ENCODE results near the gene ALPP.
"Not testable (repeated sequence)": the region's sequence is repeated elsewhere in the genome, so short reads cannot be mapped to it uniquely, and the experiment has no call there.

ALPP gene

GRCh38 chr2:232347369-232347768, 31.2 kb upstream of the ALPP start:
- no peak for TF ChIP-seq JUND (IDR thresholded peaks at IDR 0.05; ENCODE audit: low read depth)
- no peak for DNase-seq (ENCODE audit: low read depth in 1 of 2, low spot score in 1 of 2)
- in situ Hi-C loops (cut with HindIII; ENCODE audit: low pct_unique_long_range_greater_than_20kb, low sequenced_read_pairs): no loop called here

GRCh38 chr2:232348936-232349335, 29.6 kb upstream of the ALPP start:
- in situ Hi-C loops (cut with HindIII; ENCODE audit: low pct_unique_long_range_greater_than_20kb, low sequenced_read_pairs): no loop called here
- TF ChIP-seq JUND (IDR thresholded peaks at IDR 0.05; ENCODE audit: low read depth): no peak
- DNase-seq (ENCODE audit: low read depth in 1 of 2, low spot score in 1 of 2): no peak

- in situ Hi-C loops (cut with HindIII; ENCODE audit: low pct_unique_long_range_greater_than_20kb, low sequenced_read_pairs): no loop called here
- no peak for TF ChIP-seq JUND (IDR thresholded peaks at IDR 0.05; ENCODE audit: low read depth)
- no peak for DNase-seq (ENCODE audit: low read depth in 1 of 2, low spot score in 1 of 2)
Measured at GRCh38 chr2:232349546-232349945, 29.0 kb upstream of the ALPP start.

DNA sequence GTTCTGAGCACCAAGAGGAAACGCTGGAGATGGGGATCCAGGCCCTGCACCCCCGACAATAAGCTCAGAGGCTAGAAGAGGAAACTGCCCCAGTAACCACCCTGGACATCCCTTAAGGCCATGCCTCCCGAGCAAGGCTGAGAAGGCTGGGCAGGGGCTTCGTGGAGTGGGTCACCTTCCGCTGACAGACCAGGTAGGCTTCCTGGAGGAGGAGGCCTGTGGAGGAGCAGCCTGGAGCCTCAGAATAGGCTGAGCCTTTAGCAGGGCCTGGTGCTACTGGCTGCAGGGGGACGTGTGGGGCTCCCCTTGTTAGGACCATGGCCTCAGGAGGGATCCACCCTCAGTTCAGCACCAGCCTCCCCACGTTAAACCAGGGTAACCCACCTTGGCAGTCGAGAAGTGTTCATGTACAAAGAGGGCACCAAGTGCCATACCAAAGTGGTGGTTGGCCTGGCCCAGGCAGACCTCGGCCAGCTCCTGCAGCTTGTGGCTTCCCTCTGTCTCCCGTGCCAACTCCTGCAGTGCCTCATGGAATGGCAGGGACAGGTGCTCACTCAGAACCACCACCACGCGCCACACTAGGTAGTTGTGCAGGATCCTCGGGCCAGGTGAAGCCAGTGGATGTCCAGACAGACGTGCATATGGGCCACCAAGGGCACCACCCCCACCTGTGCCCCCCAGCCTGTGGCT, 28.5 kb upstream of the ALPP start:
- no peak for TF ChIP-seq JUND (IDR thresholded peaks at IDR 0.05; ENCODE audit: low read depth)
- DNase-seq (ENCODE audit: low read depth in 1 of 2, low spot score in 1 of 2): no peak
- in situ Hi-C loops (cut with HindIII; ENCODE audit: low pct_unique_long_range_greater_than_20kb, low sequenced_read_pairs): no loop called here

GRCh38 chr2:232350804-232351685, 27.5 kb upstream of the ALPP start:
- in situ Hi-C loops (cut with HindIII; ENCODE audit: low pct_unique_long_range_greater_than_20kb, low sequenced_read_pairs): no loop called here
- no peak for TF ChIP-seq JUND (IDR thresholded peaks at IDR 0.05; ENCODE audit: low read depth)
- no peak for DNase-seq (ENCODE audit: low read depth in 1 of 2, low spot score in 1 of 2)

DNA sequence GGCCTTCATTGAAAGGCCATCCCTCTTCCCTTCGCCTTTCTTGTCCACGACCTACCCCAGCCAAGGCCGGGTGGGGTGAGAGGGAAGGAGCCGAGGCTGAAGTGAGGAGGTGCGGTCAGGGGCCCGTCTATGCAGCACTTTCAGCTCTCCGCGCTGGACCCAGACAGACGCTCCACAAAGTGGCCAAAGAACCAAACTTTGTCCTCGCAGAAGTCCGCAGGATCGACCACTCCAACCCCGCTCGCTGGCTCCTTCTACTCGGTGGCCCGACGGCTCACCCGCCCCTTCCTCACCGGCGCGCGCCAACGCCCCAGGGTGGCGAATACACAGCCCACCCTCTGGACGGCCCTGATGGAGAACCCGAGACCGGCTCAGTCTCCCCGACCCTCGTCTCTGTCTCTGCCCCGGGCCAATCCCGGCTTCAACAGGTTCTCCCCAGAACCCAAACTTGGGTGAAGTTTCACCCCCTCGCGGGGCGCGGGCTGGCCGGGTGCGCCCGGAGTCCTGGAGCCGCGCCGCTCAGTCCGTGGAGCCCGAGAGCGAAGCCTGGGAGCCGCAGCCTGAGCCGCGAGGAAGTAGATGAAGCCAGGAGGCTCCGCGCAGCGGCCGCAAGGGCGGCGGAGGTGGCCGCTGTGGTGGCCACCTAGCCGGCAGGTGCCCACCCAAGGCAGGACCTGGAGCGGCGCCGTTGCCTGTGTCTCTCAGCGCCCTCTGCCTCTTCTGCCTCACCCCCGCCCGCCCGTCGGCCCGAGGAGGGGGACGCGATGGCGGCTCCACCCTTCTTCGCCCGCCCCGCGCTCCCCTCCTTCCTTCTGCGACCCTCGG, 26.7 kb upstream of the ALPP start:
- in situ Hi-C loops (cut with HindIII; ENCODE audit: low pct_unique_long_range_greater_than_20kb, low sequenced_read_pairs): no loop called here
- DNase-seq (ENCODE audit: low read depth in 1 of 2, low spot score in 1 of 2): no peak
- no peak for TF ChIP-seq JUND (IDR thresholded peaks at IDR 0.05; ENCODE audit: low read depth)

DNA sequence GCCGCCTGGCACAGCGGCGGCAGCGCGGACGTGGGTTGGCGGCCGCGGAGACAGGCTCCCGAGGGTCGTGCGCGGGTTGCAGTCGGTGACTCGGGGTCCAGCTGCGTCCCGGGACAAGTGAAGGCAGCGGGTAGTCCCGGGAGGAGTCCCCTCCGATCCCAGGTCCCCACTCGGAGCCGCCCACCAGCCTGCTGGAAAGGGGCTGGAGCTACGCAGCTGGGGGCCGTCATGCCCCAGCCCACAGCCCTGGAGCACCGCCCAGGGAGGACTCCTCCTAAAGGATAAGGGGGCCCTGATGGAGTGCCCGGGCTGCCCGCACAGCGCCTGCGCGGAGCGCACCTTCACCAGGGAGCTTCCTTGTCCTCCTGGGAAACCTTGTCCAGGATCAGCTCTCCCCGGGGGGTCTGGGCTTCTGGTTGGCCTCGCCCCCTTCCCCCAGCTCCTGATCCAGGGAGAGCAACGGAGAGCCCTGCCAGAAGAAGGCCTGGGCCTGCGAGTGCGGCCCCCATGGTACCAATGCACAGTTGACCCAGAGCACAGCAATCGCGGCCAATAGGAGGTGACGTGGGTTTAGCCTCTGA, 25.9 kb upstream of the ALPP start:
- TF ChIP-seq JUND (IDR thresholded peaks at IDR 0.05; ENCODE audit: low read depth): no peak
- in situ Hi-C loops (cut with HindIII; ENCODE audit: low pct_unique_long_range_greater_than_20kb, low sequenced_read_pairs): no loop called here

DNA sequence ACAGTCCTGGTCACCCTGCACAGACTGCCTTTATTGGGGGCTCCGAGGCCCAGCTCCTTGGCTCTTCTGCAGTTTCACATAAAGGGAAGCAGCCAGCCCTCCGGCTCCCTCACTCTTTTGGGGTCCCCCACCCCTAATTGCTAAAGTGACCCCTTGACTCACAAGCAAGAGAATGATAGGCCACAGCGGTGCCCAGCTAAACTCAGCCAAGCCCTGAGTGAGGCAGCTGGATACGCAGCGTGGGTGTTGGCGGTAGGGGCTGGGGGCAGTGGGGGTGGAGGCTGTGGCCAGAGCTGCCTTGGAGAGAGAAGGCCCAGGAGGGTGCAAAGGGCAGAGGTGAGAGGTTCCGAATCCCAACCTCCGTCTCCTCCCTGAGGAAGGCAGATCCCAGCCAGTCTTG, 25.5 kb upstream of the ALPP start:
- no peak for TF ChIP-seq JUND (IDR thresholded peaks at IDR 0.05; ENCODE audit: low read depth)
- DNase-seq (ENCODE audit: low read depth in 1 of 2, low spot score in 1 of 2): no peak
- in situ Hi-C loops (cut with HindIII; ENCODE audit: low pct_unique_long_range_greater_than_20kb, low sequenced_read_pairs): no loop called here

More for the DNA sequence above, 25.9 kb upstream of the ALPP start:
- no peak for DNase-seq (ENCODE audit: low read depth in 1 of 2, low spot score in 1 of 2)

DNA sequence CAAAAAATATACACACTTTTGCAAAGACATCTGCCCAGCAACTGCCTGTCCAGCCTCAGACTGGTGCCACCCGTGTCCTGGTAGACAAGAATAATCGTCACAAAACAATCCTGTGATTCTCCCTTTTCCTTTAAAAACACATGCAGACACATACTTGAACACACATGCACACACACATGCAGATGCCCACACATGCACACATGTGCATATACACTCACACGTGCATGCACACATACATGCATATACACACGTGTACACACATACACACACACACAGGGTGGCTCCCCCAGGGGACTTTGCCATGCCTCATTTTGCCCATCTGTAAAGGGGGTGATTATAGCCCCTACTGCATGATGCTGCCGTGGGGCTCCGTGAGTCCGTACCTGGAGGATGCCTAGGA, 24.9 kb upstream of the ALPP start:
- DNase-seq (ENCODE audit: low read depth in 1 of 2, low spot score in 1 of 2): no peak
- no peak for TF ChIP-seq JUND (IDR thresholded peaks at IDR 0.05; ENCODE audit: low read depth)
- in situ Hi-C loops (cut with HindIII; ENCODE audit: low pct_unique_long_range_greater_than_20kb, low sequenced_read_pairs): no loop called here

DNA sequence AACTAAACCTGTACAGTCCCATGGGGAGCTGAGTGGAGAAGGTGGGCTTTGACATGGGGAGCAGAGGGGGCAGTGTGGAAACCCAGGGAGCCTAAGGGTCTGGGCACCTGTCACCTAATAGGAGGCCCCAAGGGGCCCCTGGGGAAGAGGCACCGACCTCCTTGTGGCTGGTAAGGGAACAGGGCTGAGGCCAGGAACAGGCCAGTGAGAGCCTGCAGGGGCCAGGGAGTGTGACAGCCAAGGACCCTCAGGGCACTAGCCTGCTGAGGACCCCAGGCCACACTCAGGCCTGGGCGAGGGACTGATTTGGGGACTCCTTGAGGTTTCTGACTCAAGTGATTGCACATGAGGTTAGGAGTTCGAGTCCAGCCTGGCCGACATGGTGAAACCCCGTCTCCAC, 24.5 kb upstream of the ALPP start:
- no peak for DNase-seq (ENCODE audit: low read depth in 1 of 2, low spot score in 1 of 2)
- in situ Hi-C loops (cut with HindIII; ENCODE audit: low pct_unique_long_range_greater_than_20kb, low sequenced_read_pairs): no loop called here
- TF ChIP-seq JUND (IDR thresholded peaks at IDR 0.05; ENCODE audit: low read depth): no peak

DNA sequence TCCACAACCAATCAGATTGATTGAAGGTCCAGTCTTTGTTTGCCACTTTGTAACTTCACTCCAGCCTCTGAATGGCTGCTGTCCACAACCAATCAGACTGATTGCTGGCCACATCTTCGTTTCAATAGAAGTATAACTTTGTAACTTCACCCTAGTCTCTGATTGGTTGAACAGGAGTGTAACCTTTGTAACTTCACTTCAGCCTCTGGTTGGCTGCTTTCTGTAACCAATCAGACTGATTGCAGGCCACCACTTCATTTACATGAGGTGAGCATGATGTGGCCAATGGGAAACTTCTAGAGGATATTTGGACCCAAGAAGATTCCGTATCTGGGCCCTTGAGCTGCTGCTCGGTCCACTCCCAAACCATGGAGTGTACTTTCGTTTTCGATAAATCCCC, 16.9 kb upstream of the ALPP start:
- no peak for DNase-seq (ENCODE audit: low read depth in 1 of 2, low spot score in 1 of 2)
- TF ChIP-seq JUND (IDR thresholded peaks at IDR 0.05; ENCODE audit: low read depth): no peak
- in situ Hi-C loops (cut with HindIII; ENCODE audit: low pct_unique_long_range_greater_than_20kb, low sequenced_read_pairs): no loop called here

GRCh38 chr2:232362174-232362900, 16.2 kb upstream of the ALPP start:
- no peak for TF ChIP-seq JUND (IDR thresholded peaks at IDR 0.05; ENCODE audit: low read depth)
- DNase-seq (ENCODE audit: low read depth in 1 of 2, low spot score in 1 of 2): no peak
- in situ Hi-C loops (cut with HindIII; ENCODE audit: low pct_unique_long_range_greater_than_20kb, low sequenced_read_pairs): no loop called here

GRCh38 chr2:232363064-232363783, 15.3 kb upstream of the ALPP start:
- in situ Hi-C loops (cut with HindIII; ENCODE audit: low pct_unique_long_range_greater_than_20kb, low sequenced_read_pairs); DNase-seq (ENCODE audit: low read depth in 1 of 2, low spot score in 1 of 2): not testable (repeated sequence)

All from T47D (cell line).